ENCODE measurements around the gene DNAJC18.

Gene DNAJC18

GRCh38 chr5:139408191-139408590 lies 31.1 kb downstream of the DNAJC18 start:
- Histone ChIP-seq H3K4me1 (peaks cover 4% of the 10 kb centered on the region), H3K36me3 (no peaks in the 10 kb centered on the region), H3K9me3 (no peaks in the 10 kb centered on the region), H3K27me3 (no peaks in the 10 kb centered on the region), H3K4me3 (ENCODE audit: low read depth, low read length) (no peak overlapping the region)
- TF ChIP-seq, protein P1, sequence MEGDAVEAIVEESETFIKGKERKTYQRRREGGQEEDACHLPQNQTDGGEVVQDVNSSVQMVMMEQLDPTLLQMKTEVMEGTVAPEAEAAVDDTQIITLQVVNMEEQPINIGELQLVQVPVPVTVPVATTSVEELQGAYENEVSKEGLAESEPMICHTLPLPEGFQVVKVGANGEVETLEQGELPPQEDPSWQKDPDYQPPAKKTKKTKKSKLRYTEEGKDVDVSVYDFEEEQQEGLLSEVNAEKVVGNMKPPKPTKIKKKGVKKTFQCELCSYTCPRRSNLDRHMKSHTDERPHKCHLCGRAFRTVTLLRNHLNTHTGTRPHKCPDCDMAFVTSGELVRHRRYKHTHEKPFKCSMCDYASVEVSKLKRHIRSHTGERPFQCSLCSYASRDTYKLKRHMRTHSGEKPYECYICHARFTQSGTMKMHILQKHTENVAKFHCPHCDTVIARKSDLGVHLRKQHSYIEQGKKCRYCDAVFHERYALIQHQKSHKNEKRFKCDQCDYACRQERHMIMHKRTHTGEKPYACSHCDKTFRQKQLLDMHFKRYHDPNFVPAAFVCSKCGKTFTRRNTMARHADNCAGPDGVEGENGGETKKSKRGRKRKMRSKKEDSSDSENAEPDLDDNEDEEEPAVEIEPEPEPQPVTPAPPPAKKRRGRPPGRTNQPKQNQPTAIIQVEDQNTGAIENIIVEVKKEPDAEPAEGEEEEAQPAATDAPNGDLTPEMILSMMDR (IDR thresholded peaks at IDR 0.05; ENCODE audit: low read depth, low read length) = no peak
- DNase-seq = no peak

GRCh38 chr5:139407517-139407916 lies 31.8 kb downstream of the DNAJC18 start:
- Histone ChIP-seq H3K4me1 (peaks cover 4% of the 10 kb centered on the region), H3K9me3 (no peaks in the 10 kb centered on the region), H3K27me3 (no peaks in the 10 kb centered on the region), H3K36me3 (no peaks in the 10 kb centered on the region), H3K4me3 (ENCODE audit: low read depth, low read length) (no peak overlapping the region)
- DNase-seq = no peak
- TF ChIP-seq, protein P1 (IDR thresholded peaks at IDR 0.05; ENCODE audit: low read depth, low read length) = no peak

DNA sequence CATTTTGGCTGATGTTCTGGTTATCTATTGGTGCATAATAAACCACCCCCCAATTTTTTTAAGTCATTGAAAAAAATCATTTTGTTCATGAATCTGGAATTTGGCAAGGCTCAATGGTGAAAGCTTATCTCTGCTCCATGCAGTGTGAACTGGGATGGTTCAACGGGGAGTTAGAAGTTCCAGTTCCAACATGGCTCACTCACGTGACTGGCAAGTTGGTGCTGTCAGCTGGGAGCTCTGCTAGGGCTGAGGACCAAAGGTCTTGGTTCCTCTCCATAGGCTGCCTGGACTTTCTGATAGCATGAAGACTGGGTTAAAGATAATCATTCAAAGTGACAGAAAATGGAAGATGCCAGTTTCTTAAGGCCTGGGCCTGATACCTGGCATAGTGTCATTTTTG lies 32.4 kb downstream of the DNAJC18 start:
- TF ChIP-seq, protein P1 (IDR thresholded peaks at IDR 0.05; ENCODE audit: low read depth, low read length) = no peak
- H3K4me3 ChIP-seq (ENCODE audit: low read depth, low read length) = no peak overlapping the region
- peaks cover 4% of the 10 kb centered on the region for H3K4me1 ChIP-seq

DNA sequence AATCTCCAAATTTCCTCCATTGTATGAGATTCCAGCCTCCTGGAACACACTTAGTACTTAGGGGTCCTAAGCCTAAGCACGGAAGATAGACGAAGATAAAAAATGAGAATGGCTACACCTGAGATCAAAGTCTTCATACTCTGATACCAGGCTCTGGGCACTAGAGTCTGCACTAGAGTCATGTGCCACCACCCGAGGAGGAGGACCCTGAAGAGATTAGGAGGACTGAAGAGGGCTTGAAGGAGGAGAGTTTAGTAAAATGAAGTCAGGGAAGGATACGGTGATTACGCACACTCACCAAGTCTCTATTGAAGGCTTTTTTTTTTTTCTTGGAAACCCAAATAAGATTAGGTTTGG lies 34.9 kb downstream of the DNAJC18 start:
- Histone ChIP-seq H3K4me1 (peaks cover 4% of the 10 kb centered on the region), H3K27me3 (no peaks in the 10 kb centered on the region), H3K4me3 (ENCODE audit: low read depth, low read length) (peak overlapping the region; percentile 78), H3K9me3 (no peaks in the 10 kb centered on the region), H3K36me3 (no peaks in the 10 kb centered on the region)
- DNase-seq = no peak
- TF ChIP-seq, protein P1 (IDR thresholded peaks at IDR 0.05; ENCODE audit: low read depth, low read length) = no peak

More for the DNA sequence above, 32.4 kb downstream of the DNAJC18 start:
- DNase-seq = no peak
- Histone ChIP-seq H3K36me3 (no peaks in the 10 kb centered on the region), H3K9me3 (no peaks in the 10 kb centered on the region), H3K27me3 (no peaks in the 10 kb centered on the region)

DNA sequence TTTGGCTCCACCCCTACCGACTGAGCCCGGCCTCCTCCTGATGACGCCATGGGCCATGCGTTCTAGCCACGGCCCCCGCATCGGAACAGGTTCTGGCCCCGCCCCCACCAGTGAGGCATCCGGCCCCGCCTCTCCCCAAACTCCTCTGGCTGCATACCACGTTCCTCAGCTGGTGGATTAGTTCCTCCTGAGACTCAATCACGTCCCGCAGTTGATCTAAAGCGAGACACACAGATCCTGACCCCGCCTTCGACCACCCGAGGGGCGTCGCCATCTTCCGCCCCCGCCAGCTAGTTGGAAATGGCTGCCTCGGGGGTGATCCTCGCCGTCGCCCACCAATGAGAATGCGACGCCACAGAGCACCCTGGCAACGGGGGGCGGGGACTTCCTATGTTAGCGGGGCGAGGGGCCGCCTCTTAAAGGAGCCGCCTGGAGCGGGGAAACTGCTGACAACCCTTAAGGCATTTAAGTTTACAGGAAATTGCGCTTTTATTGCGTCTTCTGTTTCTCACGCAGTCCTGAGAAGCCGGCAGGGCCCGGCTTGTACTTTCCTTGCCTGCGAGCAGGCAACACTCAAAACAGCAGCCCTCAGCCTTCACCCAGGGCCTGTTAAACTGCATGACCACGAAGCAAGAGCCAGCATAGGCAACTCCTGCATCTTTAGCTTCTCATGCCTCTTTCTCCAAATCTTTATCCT lies 35.4 kb downstream of the DNAJC18 start, which contains the start of gene SPATA24:
Gene SPATA24 (minus strand): TSS at position 303 of the 697 bp plus-strand sequence. CDS start 29 bp downstream, at position 274.
- peak within 1 kb of the TSS; percentile 78 for H3K4me3 ChIP-seq (ENCODE audit: low read depth, low read length)
- no peaks in the 10 kb centered on the region for H3K36me3 ChIP-seq
- peaks cover 4% of the 10 kb centered on the region for H3K4me1 ChIP-seq
- H3K27me3 ChIP-seq = no peaks in the 10 kb centered on the region
- peak; percentile 98 for DNase-seq
- H3K9me3 ChIP-seq = no peaks in the 10 kb centered on the region
- TF ChIP-seq, protein P1 (IDR thresholded peaks at IDR 0.05; ENCODE audit: low read depth, low read length) = no peak

GRCh38 chr5:139403418-139403786 lies 35.9 kb downstream of the DNAJC18 start:
- Histone ChIP-seq H3K4me3 (ENCODE audit: low read depth, low read length) (peak overlapping the region; percentile 78), H3K27me3 (no peaks in the 10 kb centered on the region), H3K36me3 (no peaks in the 10 kb centered on the region), H3K9me3 (no peaks in the 10 kb centered on the region), H3K4me1 (peaks cover 4% of the 10 kb centered on the region)
- DNase-seq = no peak
- TF ChIP-seq, protein P1 (IDR thresholded peaks at IDR 0.05; ENCODE audit: low read depth, low read length) = no peak

Data from BE2C (cell line).